Nephron progenitor cell (in vitro differentiated cells): ENCODE data around the gene BID.
A peak's percentile ranks its signal among the peaks of the same experiment; 100 is the strongest.

Source experiments
- DNase-seq: peaks from one replicate; pipeline ENCODE4 v3.0.0; 2021
- H3K27ac Mint-ChIP-seq: 2 replicates; pipeline ENCODE4 v1.8.0; 2021; ENCODE audit warnings: mild to moderate bottlenecking, moderate library complexity, mixed read lengths
- H3K27me3 Mint-ChIP-seq: 2 replicates; pipeline ENCODE4 v1.8.0; 2021; ENCODE audit warnings: mild to moderate bottlenecking, low read depth, mixed read lengths; ENCODE audit not compliant: poor library complexity
- H3K36me3 Mint-ChIP-seq: 2 replicates; pipeline ENCODE4 v1.8.0; 2021; ENCODE audit warnings: low read depth, mixed read lengths
- H3K4me1 Mint-ChIP-seq: 2 replicates; pipeline ENCODE4 v1.8.0; 2021; ENCODE audit warnings: mixed read lengths
- H3K4me3 Mint-ChIP-seq: 2 replicates; pipeline ENCODE4 v1.8.0; 2021; ENCODE audit warnings: mild to moderate bottlenecking, moderate library complexity, mixed read lengths
- H3K9me3 Mint-ChIP-seq: 2 replicates; pipeline ENCODE4 v1.8.0; 2021; ENCODE audit warnings: mild to moderate bottlenecking, moderate library complexity, mixed read lengths
- CTCF ChIP-seq: fragments of 200-600 bp; sonication (generic); IDR thresholded peaks from 2 replicates; pipeline ENCODE4 v1.5.0; 2021; ENCODE audit warnings: antibody characterized with exemption

BID gene

GRCh38 chr22:17748555-17749353, 25.5 kb downstream of the BID start:
- H3K36me3 Mint-ChIP-seq: peaks cover 16% of the 10 kb centered on the region
- H3K27ac Mint-ChIP-seq: no peak overlapping the region
- peaks cover 2% of the 10 kb centered on the region for H3K27me3 Mint-ChIP-seq
- no peaks in the 10 kb centered on the region for H3K9me3 Mint-ChIP-seq
- TF ChIP-seq CTCF: peak; percentile 21
- peak; percentile 37 for DNase-seq
- no peak overlapping the region for H3K4me3 Mint-ChIP-seq
- H3K4me1 Mint-ChIP-seq: peaks cover 7% of the 10 kb centered on the region

GRCh38 chr22:17746916-17747315, 27.4 kb downstream of the BID start:
- Mint-ChIP-seq H3K27me3 (peaks cover 2% of the 10 kb centered on the region), H3K27ac (no peak overlapping the region), H3K9me3 (no peaks in the 10 kb centered on the region), H3K4me3 (no peak overlapping the region), H3K4me1 (peaks cover 7% of the 10 kb centered on the region), H3K36me3 (peaks cover 16% of the 10 kb centered on the region)
- no peak for TF ChIP-seq CTCF
- DNase-seq: no peak

- H3K36me3 Mint-ChIP-seq: peaks cover 13% of the 10 kb centered on the region
- H3K9me3 Mint-ChIP-seq: no peaks in the 10 kb centered on the region
- peaks cover 2% of the 10 kb centered on the region for H3K27me3 Mint-ChIP-seq
- no peak for DNase-seq
- H3K4me1 Mint-ChIP-seq: peaks cover 7% of the 10 kb centered on the region
- no peak overlapping the region for H3K4me3 Mint-ChIP-seq
- TF ChIP-seq CTCF: no peak
- no peak overlapping the region for H3K27ac Mint-ChIP-seq
Measured at GRCh38 chr22:17744430-17744829, 29.8 kb downstream of the BID start.

GRCh38 chr22:17743661-17744411, 30.4 kb downstream of the BID start:
- no peak overlapping the region for H3K4me3 Mint-ChIP-seq
- no peak for TF ChIP-seq CTCF
- H3K36me3 Mint-ChIP-seq: peaks cover 11% of the 10 kb centered on the region
- DNase-seq: no peak
- no peak overlapping the region for H3K27ac Mint-ChIP-seq
- H3K4me1 Mint-ChIP-seq: peaks cover 7% of the 10 kb centered on the region
- no peaks in the 10 kb centered on the region for H3K9me3 Mint-ChIP-seq
- peaks cover 2% of the 10 kb centered on the region for H3K27me3 Mint-ChIP-seq

- peaks cover 2% of the 10 kb centered on the region for H3K27me3 Mint-ChIP-seq
- peak; percentile 88 for DNase-seq
- H3K9me3 Mint-ChIP-seq: no peaks in the 10 kb centered on the region
- peak; percentile 71 for TF ChIP-seq CTCF
- no peak overlapping the region for H3K4me3 Mint-ChIP-seq
- H3K36me3 Mint-ChIP-seq: peaks cover 14% of the 10 kb centered on the region
- no peak overlapping the region for H3K27ac Mint-ChIP-seq
- peaks cover 7% of the 10 kb centered on the region for H3K4me1 Mint-ChIP-seq
Measured at GRCh38 chr22:17742527-17742902, 31.8 kb downstream of the BID start.
